PC-9 (cell line): Measurements from ENCODE around the gene SH3GL1.

Experiments
- CTCF ChIP-seq: fragments of 200-600 bp; sonication (generic); conservative IDR thresholded peaks from 2 replicates; pipeline ENCODE4 v1.6.1; 2017; ENCODE audit warnings: mixed run types, antibody characterized with exemption, mild to moderate bottlenecking, moderate library complexity
- EZH2 ChIP-seq: fragments of 200-600 bp; sonication (generic); IDR thresholded peaks from 2 replicates; pipeline ENCODE4 v1.8.0; 2017; ENCODE audit warnings: antibody characterized with exemption, low read depth

DNA sequence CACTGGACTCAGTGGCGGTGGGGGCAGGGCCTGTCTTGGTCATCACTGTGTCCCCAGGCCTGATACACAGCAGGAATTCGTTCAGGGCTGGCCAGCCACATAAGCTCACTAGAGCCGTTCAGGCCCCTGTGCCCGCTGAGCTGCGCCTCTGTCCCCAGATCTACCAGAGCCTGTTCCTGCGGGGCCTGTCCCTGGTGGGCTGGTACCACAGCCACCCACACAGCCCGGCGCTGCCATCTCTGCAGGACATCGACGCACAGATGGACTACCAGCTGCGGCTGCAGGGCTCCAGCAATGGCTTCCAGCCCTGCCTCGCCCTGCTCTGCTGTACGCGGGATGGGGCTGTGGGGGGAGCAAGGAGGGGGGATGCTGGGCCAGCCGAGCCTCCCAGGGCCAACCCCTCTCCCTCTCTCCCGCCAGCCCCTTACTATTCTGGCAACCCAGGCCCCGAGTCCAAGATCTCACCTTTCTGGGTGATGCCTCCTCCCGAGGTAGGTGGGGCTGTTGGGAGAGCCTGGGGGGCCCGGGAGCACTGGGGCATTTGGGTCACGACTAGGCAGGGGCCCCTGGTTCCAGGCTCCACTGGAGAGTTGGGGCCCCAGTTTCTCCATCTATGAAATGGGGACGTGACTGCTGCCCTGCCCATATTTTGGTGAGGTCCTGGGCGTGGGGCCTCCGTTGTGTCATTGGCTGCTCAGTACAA lies 43.1 kb downstream of the SH3GL1 start:
- TF ChIP-seq CTCF, result no peak
- no peak for TF ChIP-seq EZH2
